ENCODE measurements around the gene ACBD6. TPM values are rescaled to one million over a fixed set of nuclear protein-coding genes. Genes with fewer than 3 reads are reported as not detected.
A peak's percentile ranks its signal among the peaks of the same experiment; 100 is the strongest.
"Not testable (repeated sequence)": the region's sequence is repeated elsewhere in the genome, so short reads cannot be mapped to it uniquely, and the experiment has no call there.

The ACBD6 gene
- 53.6 and 54.0 TPM in 2 replicates for total RNA-seq (ENCODE audit: low replicate concordance)

- peak within 1 kb of the TSS; percentile 97 for H3K4me3 ChIP-seq (ENCODE audit: low read depth, low read length)
- peak; percentile 89 for DNase-seq (ENCODE audit: low read depth)
- TF ChIP-seq CTCF (IDR thresholded peaks at IDR 0.05; ENCODE audit: insufficient read depth, low read length) = peak; percentile 36
Measured at GRCh38 chr1:180502361-180503279, at the start of gene ACBD6. ACBD6 (minus strand) TSS chr1:180502577; CDS start chr1:180502266, 311 bp downstream.

GRCh38 chr1:180551997-180552396, 49.6 kb upstream of the ACBD6 start:
- TF ChIP-seq CTCF (IDR thresholded peaks at IDR 0.05; ENCODE audit: insufficient read depth, low read length) = no peak
- H3K4me3 ChIP-seq (ENCODE audit: low read depth, low read length) = no peak overlapping the region
- no peak for DNase-seq (ENCODE audit: low read depth)

GRCh38 chr1:180550241-180550640, 47.9 kb upstream of the ACBD6 start:
- no peak for TF ChIP-seq CTCF (IDR thresholded peaks at IDR 0.05; ENCODE audit: insufficient read depth, low read length)
- DNase-seq (ENCODE audit: low read depth) = no peak
- no peak overlapping the region for H3K4me3 ChIP-seq (ENCODE audit: low read depth, low read length)

- H3K4me3 ChIP-seq (ENCODE audit: low read depth, low read length); DNase-seq (ENCODE audit: low read depth): not testable (repeated sequence)
Measured at GRCh38 chr1:180549770-180550169, 47.4 kb upstream of the ACBD6 start.

- H3K4me3 ChIP-seq (ENCODE audit: low read depth, low read length) = no peak overlapping the region
- TF ChIP-seq CTCF (IDR thresholded peaks at IDR 0.05; ENCODE audit: insufficient read depth, low read length) = no peak
- no peak for DNase-seq (ENCODE audit: low read depth)
Measured at GRCh38 chr1:180548686-180549317, 46.4 kb upstream of the ACBD6 start.

- H3K4me3 ChIP-seq (ENCODE audit: low read depth, low read length) = no peak overlapping the region
- DNase-seq (ENCODE audit: low read depth) = no peak
- TF ChIP-seq CTCF (IDR thresholded peaks at IDR 0.05; ENCODE audit: insufficient read depth, low read length) = no peak
Measured at GRCh38 chr1:180545991-180546390, 43.6 kb upstream of the ACBD6 start.

GRCh38 chr1:180544050-180544449, 41.7 kb upstream of the ACBD6 start:
- H3K4me3 ChIP-seq (ENCODE audit: low read depth, low read length) = no peak overlapping the region
- DNase-seq (ENCODE audit: low read depth) = no peak
- no peak for TF ChIP-seq CTCF (IDR thresholded peaks at IDR 0.05; ENCODE audit: insufficient read depth, low read length)
